ENCODE data around the gene SRRM2.

Gene SRRM2

DNA sequence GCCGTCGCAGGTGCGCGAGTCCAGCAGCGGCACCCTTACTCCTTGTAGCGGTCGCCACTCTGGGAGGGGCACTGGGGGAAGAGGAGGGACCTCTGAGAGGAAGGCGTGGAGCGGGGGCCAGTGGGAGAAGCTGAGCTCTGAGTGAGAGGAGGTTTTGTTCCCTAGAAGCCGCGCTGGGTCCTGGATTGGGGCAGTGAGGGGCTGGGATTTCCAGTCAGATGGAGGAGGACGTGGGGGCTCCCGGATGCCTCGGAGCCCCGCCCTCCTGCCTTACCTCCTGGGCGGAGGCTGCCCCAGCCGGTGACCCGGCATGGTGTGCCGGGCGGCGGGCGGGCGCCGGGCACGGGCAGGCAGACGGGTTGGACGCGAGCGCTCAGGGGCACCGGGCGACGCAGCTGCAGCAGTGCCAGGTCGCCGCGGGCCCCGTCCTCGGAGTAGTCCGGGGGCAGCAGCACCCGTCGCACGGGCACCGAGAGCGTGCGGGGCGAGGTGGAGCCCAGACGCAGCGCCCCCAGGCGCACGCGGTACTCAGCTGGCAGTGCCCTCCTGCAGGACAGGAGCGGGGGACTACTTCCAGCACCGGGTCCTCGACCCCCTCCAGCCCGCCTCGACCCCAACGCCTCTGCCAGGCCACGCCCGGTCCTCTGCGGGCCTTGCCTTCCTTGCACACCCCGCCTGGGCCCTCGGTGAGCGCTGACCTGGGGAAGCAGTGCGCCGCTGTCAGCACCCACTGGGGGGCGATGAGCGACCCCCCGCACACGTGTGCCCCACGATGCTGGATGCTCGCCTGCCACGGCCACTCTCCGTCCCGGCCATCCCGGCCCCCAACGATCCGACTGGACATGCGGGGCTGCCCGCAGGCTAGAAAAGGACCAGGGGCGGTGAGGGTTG, 32.9 kb downstream of the SRRM2 start:
- DNase-seq (ENCODE audit: low spot score) = peak; percentile 59
- H3K4me3 ChIP-seq = peak overlapping the region; percentile 66
- no peak overlapping the region for H3K27ac ChIP-seq
- TF ChIP-seq, protein P1, sequence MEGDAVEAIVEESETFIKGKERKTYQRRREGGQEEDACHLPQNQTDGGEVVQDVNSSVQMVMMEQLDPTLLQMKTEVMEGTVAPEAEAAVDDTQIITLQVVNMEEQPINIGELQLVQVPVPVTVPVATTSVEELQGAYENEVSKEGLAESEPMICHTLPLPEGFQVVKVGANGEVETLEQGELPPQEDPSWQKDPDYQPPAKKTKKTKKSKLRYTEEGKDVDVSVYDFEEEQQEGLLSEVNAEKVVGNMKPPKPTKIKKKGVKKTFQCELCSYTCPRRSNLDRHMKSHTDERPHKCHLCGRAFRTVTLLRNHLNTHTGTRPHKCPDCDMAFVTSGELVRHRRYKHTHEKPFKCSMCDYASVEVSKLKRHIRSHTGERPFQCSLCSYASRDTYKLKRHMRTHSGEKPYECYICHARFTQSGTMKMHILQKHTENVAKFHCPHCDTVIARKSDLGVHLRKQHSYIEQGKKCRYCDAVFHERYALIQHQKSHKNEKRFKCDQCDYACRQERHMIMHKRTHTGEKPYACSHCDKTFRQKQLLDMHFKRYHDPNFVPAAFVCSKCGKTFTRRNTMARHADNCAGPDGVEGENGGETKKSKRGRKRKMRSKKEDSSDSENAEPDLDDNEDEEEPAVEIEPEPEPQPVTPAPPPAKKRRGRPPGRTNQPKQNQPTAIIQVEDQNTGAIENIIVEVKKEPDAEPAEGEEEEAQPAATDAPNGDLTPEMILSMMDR (IDR thresholded peaks at IDR 0.05) = no peak

DNA sequence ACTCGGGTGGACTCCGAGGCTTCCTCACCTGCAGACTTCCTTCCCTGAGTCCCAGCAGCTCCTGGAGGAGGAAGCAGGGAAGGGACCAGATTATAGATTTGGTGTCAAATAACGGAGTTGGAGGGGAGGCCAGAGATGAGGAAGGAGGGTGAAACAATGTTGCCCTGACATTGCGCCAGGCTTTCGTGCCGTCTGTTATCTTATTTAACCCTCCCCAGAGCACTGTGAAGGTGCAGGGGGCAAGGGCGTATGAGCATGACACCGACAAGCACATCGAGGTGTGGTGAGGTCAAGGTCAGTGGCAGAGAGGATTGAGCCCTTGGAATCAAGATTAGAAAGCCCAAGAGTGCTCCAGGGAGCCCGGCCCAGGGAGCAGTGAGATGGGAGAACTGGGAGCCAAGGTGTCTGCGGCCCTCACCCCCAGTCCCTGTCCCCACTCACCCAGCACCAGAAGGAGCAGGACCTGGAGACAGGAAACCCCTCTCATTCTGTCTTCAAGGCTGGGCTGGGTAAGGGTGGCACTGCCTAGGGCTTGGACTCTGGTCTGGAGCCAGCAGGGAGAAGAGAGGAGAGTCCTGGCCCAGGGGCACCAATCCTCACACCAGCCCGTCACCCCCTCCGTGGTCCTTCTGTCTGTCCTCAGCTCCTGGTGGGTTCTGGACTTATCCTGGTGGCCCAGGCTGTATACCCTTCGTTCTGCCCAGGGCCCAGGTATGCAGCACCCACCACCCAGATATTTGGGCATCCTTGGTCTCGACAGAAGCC, 33.8 kb downstream of the SRRM2 start:
- TF ChIP-seq, protein P1 (IDR thresholded peaks at IDR 0.05) = no peak
- DNase-seq (ENCODE audit: low spot score) = no peak
- Histone ChIP-seq H3K27ac (no peak overlapping the region), H3K4me3 (no peak overlapping the region)

DNA sequence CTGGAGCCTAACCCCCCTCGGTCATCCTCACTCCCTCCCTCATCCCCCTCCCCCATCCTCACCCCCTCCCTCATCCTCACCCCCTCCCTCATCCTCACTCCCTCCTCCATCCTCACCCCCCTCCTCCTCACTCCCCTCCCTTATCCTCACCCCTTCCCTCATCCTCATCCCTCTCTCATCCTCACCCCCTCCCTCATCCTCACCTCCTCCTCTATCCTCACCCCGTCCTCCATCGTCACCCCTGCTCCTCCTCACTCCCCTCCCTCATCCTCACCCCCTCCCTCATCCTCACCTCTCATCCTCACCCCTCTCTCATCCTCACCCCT, 34.4 kb downstream of the SRRM2 start:
- no peak overlapping the region for H3K27ac ChIP-seq
- TF ChIP-seq, protein P1 (IDR thresholded peaks at IDR 0.05) = no peak
- H3K4me3 ChIP-seq = no peak overlapping the region
- no peak for DNase-seq (ENCODE audit: low spot score)

DNA sequence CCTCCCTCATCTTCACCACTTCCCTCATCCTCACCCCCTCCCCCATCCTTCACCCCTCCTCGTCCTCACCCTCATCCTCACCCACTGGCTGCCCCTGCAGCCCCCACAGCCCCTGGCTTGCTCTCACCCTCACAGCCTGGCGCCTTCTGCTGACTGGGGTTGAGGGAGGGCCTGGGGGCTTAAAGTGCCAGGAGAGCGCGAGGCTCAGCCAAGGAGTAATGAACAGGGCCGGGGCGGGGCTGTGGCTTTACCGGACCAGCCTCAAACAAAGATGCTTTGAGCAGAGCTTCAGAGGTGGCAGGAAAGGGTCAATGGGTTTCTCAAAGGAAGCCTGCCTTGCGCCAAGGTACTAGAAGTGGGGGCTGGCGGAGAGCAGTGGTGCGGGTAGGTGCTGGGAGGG, 35.0 kb downstream of the SRRM2 start, which contains the start of gene PRSS33:
Gene PRSS33 (minus strand): TSS at position 155 of the 400 bp plus-strand sequence. CDS start 1,013 bp downstream, outside the sequence.
- H3K4me3 ChIP-seq = no peak within 1 kb of the TSS
- H3K27ac ChIP-seq = no peak within 1 kb of the TSS
- TF ChIP-seq, protein P1 (IDR thresholded peaks at IDR 0.05) = no peak
- no peak for DNase-seq (ENCODE audit: low spot score)

DNA sequence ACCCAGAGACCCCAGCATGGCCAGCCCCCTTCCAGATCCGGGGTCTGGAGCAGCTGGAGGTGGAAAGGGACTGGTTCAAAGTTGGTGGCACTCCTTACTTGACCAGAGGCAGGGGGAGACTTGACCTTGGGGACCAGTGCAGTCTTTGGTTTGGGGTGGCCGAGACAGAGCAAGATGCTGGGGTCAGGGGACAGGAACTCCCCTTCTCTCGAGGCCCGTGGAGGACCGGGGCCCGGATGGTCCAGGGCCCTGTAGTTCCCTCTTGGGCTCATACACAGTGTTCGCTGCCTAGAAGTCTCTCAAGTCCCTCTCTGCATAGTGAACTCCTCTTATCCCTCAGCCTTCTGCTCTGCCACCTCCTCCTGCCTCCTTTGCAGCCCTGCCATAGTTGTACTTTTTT, 35.5 kb downstream of the SRRM2 start:
- Histone ChIP-seq H3K4me3 (no peak overlapping the region), H3K27ac (no peak overlapping the region)
- TF ChIP-seq, protein P1 (IDR thresholded peaks at IDR 0.05) = no peak
- no peak for DNase-seq (ENCODE audit: low spot score)

DNA sequence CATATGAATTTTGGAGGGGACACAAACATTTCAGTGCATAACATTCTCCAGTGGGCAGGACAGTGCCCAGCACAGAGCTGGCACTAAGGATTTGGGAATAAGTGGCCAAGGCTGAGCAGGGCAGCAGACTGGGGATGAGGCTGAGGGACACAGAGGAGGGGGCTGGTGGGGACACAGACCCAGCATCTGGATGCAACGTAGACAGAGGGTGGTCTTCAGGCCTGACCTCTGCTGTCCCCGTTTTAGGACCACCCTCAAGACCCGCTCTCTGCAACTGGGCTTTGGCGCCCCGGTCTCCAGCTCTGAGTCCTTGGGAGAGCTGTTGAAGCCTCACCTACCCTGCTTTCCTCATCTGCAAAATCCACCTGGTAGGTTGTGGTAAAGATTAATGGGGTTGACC, 38.2 kb downstream of the SRRM2 start:
- Histone ChIP-seq H3K4me3 (no peak overlapping the region), H3K27ac (no peak overlapping the region)
- TF ChIP-seq, protein P1 (IDR thresholded peaks at IDR 0.05) = no peak
- no peak for DNase-seq (ENCODE audit: low spot score)
